Esophagus (tissue), 2 donors: ENCODE measurements around the gene CASP1. TPM values are rescaled to one million over a fixed set of nuclear protein-coding genes. Genes with fewer than 3 reads are reported as not detected.
A peak's percentile ranks its signal among the peaks of the same experiment; 100 is the strongest.
"Not testable (repeated sequence)": the region's sequence is repeated elsewhere in the genome, so short reads cannot be mapped to it uniquely, and the experiment has no call there.

Source experiments
- H3K27ac ChIP-seq, 2 donors: one replicate each; pipeline ENCODE4 v1.5.1; 2013; ENCODE audit warnings: low read depth in 2 of 2, mild to moderate bottlenecking in 2 of 2, inconsistent platforms in 1 of 2, low read length in 1 of 2, moderate library complexity in 1 of 2
- H3K27me3 ChIP-seq, 2 donors: one replicate each; pipeline ENCODE4 v1.6.1; 2013; ENCODE audit warnings: low read length in 2 of 2, control low read depth in 1 of 2, mild to moderate bottlenecking in 1 of 2; ENCODE audit not compliant: insufficient read depth in 2 of 2, control insufficient read depth in 1 of 2
- H3K36me3 ChIP-seq, 2 donors: one replicate each; pipeline ENCODE4 v1.6.1; 2013; ENCODE audit warnings: low read length in 1 of 2; ENCODE audit not compliant: control insufficient read depth in 2 of 2, insufficient read depth in 2 of 2
- H3K4me1 ChIP-seq, 2 donors: one replicate each; pipeline ENCODE4 v1.6.1; 2013; ENCODE audit warnings: low read length in 1 of 2; ENCODE audit not compliant: control insufficient read depth in 2 of 2, insufficient read depth in 2 of 2
- H3K4me3 ChIP-seq, 2 donors: one replicate each; pipeline ENCODE4 v1.5.1; 2013; ENCODE audit warnings: low read length in 2 of 2, mild to moderate bottlenecking in 2 of 2, low read depth in 1 of 2, moderate library complexity in 1 of 2
- H3K9me3 ChIP-seq, 2 donors: one replicate each; pipeline ENCODE4 v1.6.1; 2013; ENCODE audit warnings: mild to moderate bottlenecking in 2 of 2, low read depth in 1 of 2, low read length in 1 of 2, moderate library complexity in 1 of 2; ENCODE audit not compliant: control insufficient read depth in 2 of 2, insufficient read depth in 1 of 2
- WGBS, 2 donors: extraction: QIAGEN DNeasy Blood & Tissue Kit; methylation state at CpG; one replicate each; pipeline ENCODE4 v1.1.7; 2013; 5-methylcytosine and 5-hydroxymethylcytosine counted together
- polyA plus RNA-seq, 2 donors: library from polyadenylated mRNA; stranded (reverse); fragments of 200-250 nt; gene quantifications; one replicate each; pipeline ENCODE4 v1.2.3, GENCODE V29; 2013
- donor health status: healthy with polysubstance abuse.
- donor health status: Bipolar disorder and iron deficiency.

The CASP1 gene
- polyA plus RNA-seq, 2 donors: 16.7 to 39.4 TPM

DNA sequence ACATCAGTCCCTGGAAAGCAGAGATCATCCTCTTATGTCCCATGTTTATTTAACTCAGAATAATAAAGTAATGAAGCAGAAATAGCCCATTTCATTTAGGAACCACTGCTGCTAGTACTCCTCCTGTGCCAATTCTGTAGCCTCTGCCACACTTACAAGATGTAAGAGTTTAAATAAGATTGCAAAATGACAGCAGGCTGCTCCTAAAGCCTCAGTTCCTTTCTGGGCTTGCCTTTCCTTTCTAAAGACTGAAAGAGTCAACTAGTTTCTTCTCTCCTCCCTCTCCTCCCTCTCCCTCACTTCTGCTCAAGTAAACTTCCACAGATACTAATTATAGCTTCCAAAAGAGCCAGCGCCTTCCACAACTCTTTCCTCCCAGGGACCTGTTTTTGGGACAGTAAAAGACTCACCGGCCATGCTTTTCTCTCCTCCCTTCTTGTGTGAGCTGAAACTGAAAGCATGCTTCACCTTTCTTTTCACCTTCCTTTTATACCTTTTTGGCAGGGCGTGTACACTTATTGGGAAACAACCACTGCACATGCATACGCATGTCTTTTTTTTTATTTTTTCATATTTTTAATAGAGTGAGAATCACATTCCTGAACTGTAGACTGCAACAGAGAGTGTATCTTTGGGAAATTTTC is 36.3 kb upstream of the CASP1 start:
- 37 to 44% methylated on average over 4 of the region's 4 CpGs for WGBS, 2 donors
- Histone ChIP-seq H3K4me3 (peak overlapping the region in 1 of 2 donors; percentile 48), H3K36me3 (no peaks in the 10 kb centered on the region), H3K27me3 (no peaks in the 10 kb centered on the region), H3K4me1 (no peaks in the 10 kb centered on the region), H3K9me3 (no peaks in the 10 kb centered on the region), H3K27ac (peak overlapping the region; percentile 23 to 41)

- 67 to 72% methylated on average over 4 of the region's 4 CpGs for WGBS, 2 donors
- Histone ChIP-seq H3K36me3 (no peaks in the 10 kb centered on the region), H3K4me3 (peak overlapping the region in 1 of 2 donors; percentile 48), H3K4me1 (no peaks in the 10 kb centered on the region), H3K9me3 (no peaks in the 10 kb centered on the region), H3K27ac (peak overlapping the region; percentile 8 to 30), H3K27me3 (no peaks in the 10 kb centered on the region)
Measured at GRCh38 chr11:105070306-105070705, 35.4 kb upstream of the CASP1 start.

DNA sequence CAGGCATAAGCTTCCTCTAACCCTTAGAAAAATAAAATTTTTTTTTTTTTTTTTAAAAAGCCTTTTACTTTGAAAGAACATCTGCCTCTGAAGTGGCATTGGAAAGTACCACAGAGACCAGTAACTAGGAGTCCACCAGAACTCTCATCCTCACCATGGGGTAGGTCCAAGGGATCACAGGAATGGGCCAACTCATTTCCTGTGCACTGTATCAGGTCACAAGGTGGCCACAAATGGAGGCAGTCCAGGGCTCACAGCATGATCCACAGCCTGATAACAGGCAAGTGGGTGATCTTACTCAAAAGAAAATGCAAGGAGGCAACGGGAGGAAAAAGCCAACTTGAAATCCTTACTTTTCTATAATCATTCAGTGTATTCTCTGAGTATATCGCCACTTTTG is 34.8 kb upstream of the CASP1 start:
- H3K27ac ChIP-seq, H3K9me3 ChIP-seq, H3K4me3 ChIP-seq, H3K4me1 ChIP-seq, H3K27me3 ChIP-seq, H3K36me3 ChIP-seq: not testable (repeated sequence)
- 55 to 89% methylated on average over 2 of the region's 2 CpGs for WGBS, 2 donors

DNA sequence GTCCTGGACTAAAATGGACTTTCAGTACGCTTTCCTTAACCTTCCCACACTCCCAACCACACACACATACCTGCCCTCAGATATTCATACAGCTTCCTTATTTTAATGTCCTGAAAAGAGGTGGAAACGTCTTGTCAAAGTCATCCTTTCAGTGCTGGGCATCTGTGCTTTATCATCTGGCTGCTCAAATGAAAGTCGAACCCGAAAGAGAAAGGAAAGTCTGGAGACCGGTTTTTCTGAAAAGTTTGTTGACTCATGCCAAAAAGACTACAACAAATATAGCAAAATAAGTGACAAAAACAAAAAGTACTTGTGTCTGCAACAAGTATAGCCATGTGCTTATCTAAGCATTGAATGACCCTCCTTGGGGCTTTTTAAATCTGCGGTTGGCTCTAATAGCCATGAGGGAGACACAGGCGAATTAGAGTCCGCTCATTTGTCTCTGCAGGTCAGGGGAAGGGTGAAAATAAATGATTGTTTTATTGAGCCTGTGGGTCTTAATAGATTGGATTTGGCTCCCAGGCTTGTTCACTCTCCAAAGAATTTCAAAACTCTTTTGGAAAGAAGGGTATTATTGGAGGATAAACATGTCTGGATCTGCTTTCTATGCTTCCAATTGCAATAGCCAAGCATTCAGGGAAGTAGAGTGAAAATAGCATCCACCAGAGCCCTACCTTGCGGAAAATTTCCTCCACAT is 28.4 kb upstream of the CASP1 start:
- not testable (repeated sequence) for H3K4me3 ChIP-seq

DNA sequence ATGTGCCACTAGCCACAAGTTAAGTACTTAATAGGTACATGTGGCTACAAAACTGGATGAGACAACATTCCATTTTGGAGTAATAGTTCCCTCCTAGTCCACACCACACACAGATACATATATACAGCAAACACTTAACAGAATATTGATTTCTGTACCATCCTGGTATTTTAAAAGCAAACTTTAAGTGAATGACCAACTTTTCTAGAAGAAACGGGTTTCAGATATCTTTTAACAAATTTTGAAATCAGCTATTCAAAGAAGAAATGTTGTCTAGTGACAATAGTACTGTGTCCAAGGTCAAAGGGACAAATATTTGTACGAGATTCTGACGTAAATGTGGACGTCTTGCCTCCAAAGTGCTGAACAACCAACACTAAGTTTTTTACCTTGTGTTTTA is 22.5 kb upstream of the CASP1 start:
- WGBS, 2 donors: 57 to 65% methylated on average over 4 of the region's 4 CpGs

More for the DNA sequence above, 28.4 kb upstream of the CASP1 start:
- H3K27ac ChIP-seq, H3K4me1 ChIP-seq, H3K9me3 ChIP-seq, H3K27me3 ChIP-seq, H3K36me3 ChIP-seq: not testable (repeated sequence)
- WGBS, 2 donors: 36 to 42% methylated on average over 9 of the region's 9 CpGs

DNA sequence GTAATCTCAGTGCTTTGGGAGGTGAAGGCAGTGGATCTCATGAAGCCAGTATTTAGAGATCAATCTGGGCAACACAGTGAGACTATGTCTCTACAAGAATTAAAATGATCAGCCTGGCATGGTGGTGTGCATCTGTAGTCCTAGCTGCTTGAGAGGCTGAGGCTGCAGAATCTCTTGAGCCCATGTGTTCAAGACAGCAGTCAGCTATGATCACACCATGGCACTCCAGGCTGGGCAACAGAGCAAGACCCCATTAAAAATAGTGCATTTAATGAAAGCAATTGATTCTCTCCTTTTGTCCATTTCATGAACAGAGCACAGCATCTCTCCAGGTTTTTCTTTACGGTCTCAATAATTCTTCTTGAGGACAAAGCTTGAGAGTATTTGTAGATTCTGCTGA is 21.5 kb upstream of the CASP1 start:
- Histone ChIP-seq H3K4me1 (no peaks in the 10 kb centered on the region), H3K27me3 (no peaks in the 10 kb centered on the region), H3K36me3 (no peaks in the 10 kb centered on the region), H3K4me3 (no peak overlapping the region), H3K27ac (no peak overlapping the region), H3K9me3 (no peaks in the 10 kb centered on the region)
- WGBS, 2 donors: 93 to 97% methylated on average over 1 of the region's 1 CpG

More for the DNA sequence above, 22.5 kb upstream of the CASP1 start:
- Histone ChIP-seq H3K9me3 (no peaks in the 10 kb centered on the region), H3K27ac (no peak overlapping the region), H3K4me3 (no peak overlapping the region), H3K36me3 (no peaks in the 10 kb centered on the region), H3K4me1 (no peaks in the 10 kb centered on the region), H3K27me3 (no peaks in the 10 kb centered on the region)

DNA sequence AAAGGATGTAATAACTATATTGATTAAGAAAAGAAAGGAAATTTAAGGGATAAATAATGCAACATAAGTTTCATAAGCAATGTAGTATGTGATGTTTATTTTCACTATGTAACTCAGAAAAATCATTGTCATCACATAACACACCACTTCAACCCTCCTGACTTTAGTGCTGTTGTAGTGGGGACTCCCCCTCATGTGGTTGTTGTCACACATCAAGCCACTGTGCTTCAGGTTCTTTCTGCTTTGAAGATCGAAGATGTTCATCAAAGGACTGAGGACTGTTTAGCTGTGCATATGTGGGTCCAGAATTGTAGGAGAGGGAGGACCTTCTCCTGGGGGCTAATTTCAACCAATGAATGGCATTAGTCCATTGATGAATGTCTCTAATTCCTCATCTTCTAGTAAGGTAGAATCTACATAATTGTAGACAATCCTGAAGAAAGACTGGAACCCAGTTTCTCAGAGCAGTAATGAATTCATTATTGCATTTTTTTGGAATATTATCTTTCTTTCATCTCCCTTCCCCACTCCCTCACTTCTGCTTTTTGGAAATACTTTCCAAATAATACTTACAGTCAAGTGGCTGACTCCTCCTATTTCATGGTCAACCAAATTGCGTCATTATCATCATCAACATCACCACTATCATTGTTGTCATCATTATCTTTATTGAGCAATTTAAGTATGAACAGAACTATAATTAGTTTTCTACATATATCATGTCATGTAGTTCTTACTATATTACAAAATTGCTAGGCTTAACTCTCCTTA is 20.0 kb upstream of the CASP1 start:
- H3K27ac ChIP-seq: no peak overlapping the region
- no peaks in the 10 kb centered on the region for H3K9me3 ChIP-seq
- no peak overlapping the region for H3K4me3 ChIP-seq
- no peaks in the 10 kb centered on the region for H3K27me3 ChIP-seq
- WGBS, 2 donors: 44 to 80% methylated on average over 2 of the region's 2 CpGs
- H3K36me3 ChIP-seq: no peaks in the 10 kb centered on the region
- H3K4me1 ChIP-seq: no peaks in the 10 kb centered on the region

GRCh38 chr11:105052487-105052886 is 17.5 kb upstream of the CASP1 start:
- 89 to 90% methylated on average over 3 of the region's 3 CpGs for WGBS, 2 donors
- Histone ChIP-seq H3K9me3 (no peaks in the 10 kb centered on the region), H3K36me3 (no peaks in the 10 kb centered on the region), H3K4me3 (no peak overlapping the region), H3K27me3 (no peaks in the 10 kb centered on the region), H3K4me1 (no peaks in the 10 kb centered on the region), H3K27ac (no peak overlapping the region)

DNA sequence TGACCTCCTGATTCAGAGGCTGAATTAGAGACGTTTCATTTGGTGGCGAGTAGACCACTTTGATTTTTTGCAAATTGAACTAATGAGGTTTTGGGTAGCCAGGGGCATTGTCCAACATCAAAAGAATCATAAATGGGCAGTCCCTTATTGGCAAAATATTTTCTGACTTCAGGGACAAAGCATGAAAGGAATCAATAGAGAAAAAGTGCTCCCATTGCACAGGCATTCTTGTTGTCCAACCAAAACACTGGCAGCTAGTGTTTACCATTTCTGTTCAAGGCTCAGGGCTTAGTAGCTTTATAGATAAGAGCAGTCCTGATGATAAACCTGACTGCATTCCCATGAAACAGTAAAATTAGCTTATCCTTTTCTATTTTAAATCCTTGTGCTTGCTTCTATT is 16.6 kb upstream of the CASP1 start:
- Histone ChIP-seq H3K9me3 (no peaks in the 10 kb centered on the region), H3K27me3 (no peaks in the 10 kb centered on the region), H3K4me3 (no peak overlapping the region), H3K36me3 (no peaks in the 10 kb centered on the region), H3K27ac (no peak overlapping the region), H3K4me1 (no peaks in the 10 kb centered on the region)
- 77 to 86% methylated on average over 2 of the region's 2 CpGs for WGBS, 2 donors
